Transverse colon (tissue), 4 donors: ENCODE results near the gene ASB10. TPM values are rescaled to one million over a fixed set of nuclear protein-coding genes. Genes with fewer than 3 reads are reported as not detected.

ENCODE experiments used
- DNase-seq: peaks from one replicate; pipeline ENCODE4 v3.0.0-alpha.2; 2019
- H3K27ac ChIP-seq, 4 donors: fragments of 200-600 bp; sonication (generic); 2 replicates each; pipeline ENCODE4 v1.5.1; 2016 to 2018; ENCODE audit warnings: inconsistent platforms in 4 of 4
- H3K27me3 ChIP-seq: fragments of 200-600 bp; sonication (generic); 2 replicates; pipeline ENCODE4 v1.5.1; 2017; ENCODE audit warnings: inconsistent platforms
- H3K36me3 ChIP-seq, 4 donors: fragments of 200-600 bp; sonication (generic); 2 replicates each; pipeline ENCODE4 v1.5.1; 2017 to 2019; ENCODE audit warnings: inconsistent platforms in 4 of 4
- H3K4me1 ChIP-seq, 4 donors: fragments of 200-600 bp; sonication (generic); 2 replicates each; pipeline ENCODE4 v1.5.1; 2017 to 2020; ENCODE audit warnings: inconsistent platforms in 4 of 4
- H3K4me3 ChIP-seq, 4 donors: fragments of 200-600 bp; sonication (generic); 1 replicate in 1 of 4; 2 replicates in 3 of 4; pipeline versions ENCODE4 v1.5.1 to v1.6.1; 2017 to 2019; ENCODE audit warnings: inconsistent platforms in 4 of 4
- H3K9me3 ChIP-seq, 2 donors: fragments of 200-600 bp; sonication (generic); 2 replicates each; pipeline ENCODE4 v1.5.1; 2017 to 2019; ENCODE audit warnings: inconsistent platforms in 2 of 2
- EP300 ChIP-seq: sonication (generic); formaldehyde crosslinking; IDR thresholded peaks from one replicate; pipeline ENCODE4 v1.6.1; 2017; ENCODE audit warnings: antibody characterized with exemption, low read depth
- POLR2A ChIP-seq: fragments of 450-650 bp; IDR thresholded peaks from one replicate; pipeline ENCODE4 v1.6.1; 2016; ENCODE audit warnings: antibody characterized with exemption, mild to moderate bottlenecking, moderate library complexity
- POLR2AphosphoS5 ChIP-seq, 3 donors: sonication (generic); formaldehyde crosslinking; IDR thresholded peaks; one replicate each; pipeline ENCODE4 v1.6.1; 2016; ENCODE audit warnings: antibody characterized with exemption in 3 of 3
- WGBS, 2 donors: methylation state at CpG; one replicate each; pipeline ENCODE4 v1.1.5; 2018; ENCODE audit warnings: low coverage in 1 of 2; 5-methylcytosine and 5-hydroxymethylcytosine counted together
- in situ Hi-C, 4 donors: fragments of 200-750 bp; cut with MboI; loops; one replicate each; pipeline versions ENCODE4 v1.15.0 to v1.15.1; 2017; ENCODE audit warnings: low sequenced_read_pairs in 3 of 4, low pct_ligation_motif_present in 1 of 4, low pct_unique_long_range_greater_than_20kb in 1 of 4
- intact Hi-C: fragments of 100-400 bp; cut with DNase I; formaldehyde crosslinking; loops from one replicate; pipeline ENCODE4 v1.15.1; 2023; ENCODE audit warnings: low total_unique reads
- total RNA-seq, 4 donors: library from RNA; depleted of rRNA; stranded (reverse); fragments of >200 nt; gene quantifications; one replicate each; pipeline ENCODE4 v1.1.0, GENCODE V29; 2016
- TF ChIP-seq, protein P1 (sequence below), 5 experiments: fragments of 200-600 bp in 3 of 5; fragments of 450-650 bp in 2 of 5; sonication (generic) in 3 of 5; IDR thresholded peaks; 1 replicate in 2 of 5; 2 replicates in 3 of 5; pipeline ENCODE4 v1.5.1; 2016 to 2017; ENCODE audit warnings: antibody characterized with exemption in 5 of 5, inconsistent platforms in 3 of 5, mild to moderate bottlenecking in 2 of 5, moderate library complexity in 1 of 5

ASB10 gene
- total RNA-seq, 4 donors from 2014 or later: not detected

- intact Hi-C loops: loop anchor here (5.0 kb wide), 1 partner anchor 44 kb away; no protein-coding TSS in a partner anchor
- DNase-seq: no peak
- peak overlapping the region; percentile 17 to 52 (median 31) for H3K4me3 ChIP-seq
- no peak overlapping the region for H3K27ac ChIP-seq
- no peaks in the 10 kb centered on the region for H3K9me3 ChIP-seq
- H3K36me3 ChIP-seq: no peaks in the 10 kb centered on the region
- in situ Hi-C loops: no loop called here
- H3K27me3 ChIP-seq: peaks cover 97% of the 10 kb centered on the region
- no peak for TF ChIP-seq EP300
- 12% methylated on average over 31 of the region's 31 CpGs; no CpG with 5 or more reads in 1 of the 2 donors for WGBS, 2 donors
- H3K4me1 ChIP-seq: peaks cover 13 to 18% (median 18%) of the 10 kb centered on the region in 4 donors
Measured at GRCh38 chr7:151166629-151167196, 20.3 kb downstream of the ASB10 start.

- Histone ChIP-seq H3K9me3 (no peaks in the 10 kb centered on the region), H3K4me1 (peaks cover 2 to 8% (median 5%) of the 10 kb centered on the region in 4 donors), H3K36me3 (no peaks in the 10 kb centered on the region), H3K27ac (no peak overlapping the region), H3K27me3 (peaks cover 84% of the 10 kb centered on the region), H3K4me3 (no peak overlapping the region)
- TF ChIP-seq POLR2A: no peak
- TF ChIP-seq POLR2AphosphoS5 (IDR thresholded peaks at IDR 0.05): no peak
- intact Hi-C loops: no loop called here
- no peak for DNase-seq
- whole genome bisulfite sequencing, 2 donors: 90 to 100% methylated on average over 1 of the region's 1 CpG
- in situ Hi-C loops: no loop called here
Measured at GRCh38 chr7:151161757-151162156, 25.3 kb downstream of the ASB10 start.

GRCh38 chr7:151157645-151158329 lies 29.3 kb downstream of the ASB10 start:
- peak; percentile 4 for DNase-seq
- WGBS, 2 donors: 39 to 45% methylated on average over 6 to 7 of the region's 7 CpGs
- H3K4me1 ChIP-seq: peaks cover 0 to 6% (median 2%) of the 10 kb centered on the region in 4 donors
- H3K4me3 ChIP-seq: no peak overlapping the region
- H3K27ac ChIP-seq: peak overlapping the region in 1 of 4 donors; percentile 5
- intact Hi-C loops: no loop called here
- TF ChIP-seq POLR2A: no peak
- no peak for TF ChIP-seq EP300
- TF ChIP-seq POLR2AphosphoS5 (IDR thresholded peaks at IDR 0.05): no peak
- TF ChIP-seq, protein P1, sequence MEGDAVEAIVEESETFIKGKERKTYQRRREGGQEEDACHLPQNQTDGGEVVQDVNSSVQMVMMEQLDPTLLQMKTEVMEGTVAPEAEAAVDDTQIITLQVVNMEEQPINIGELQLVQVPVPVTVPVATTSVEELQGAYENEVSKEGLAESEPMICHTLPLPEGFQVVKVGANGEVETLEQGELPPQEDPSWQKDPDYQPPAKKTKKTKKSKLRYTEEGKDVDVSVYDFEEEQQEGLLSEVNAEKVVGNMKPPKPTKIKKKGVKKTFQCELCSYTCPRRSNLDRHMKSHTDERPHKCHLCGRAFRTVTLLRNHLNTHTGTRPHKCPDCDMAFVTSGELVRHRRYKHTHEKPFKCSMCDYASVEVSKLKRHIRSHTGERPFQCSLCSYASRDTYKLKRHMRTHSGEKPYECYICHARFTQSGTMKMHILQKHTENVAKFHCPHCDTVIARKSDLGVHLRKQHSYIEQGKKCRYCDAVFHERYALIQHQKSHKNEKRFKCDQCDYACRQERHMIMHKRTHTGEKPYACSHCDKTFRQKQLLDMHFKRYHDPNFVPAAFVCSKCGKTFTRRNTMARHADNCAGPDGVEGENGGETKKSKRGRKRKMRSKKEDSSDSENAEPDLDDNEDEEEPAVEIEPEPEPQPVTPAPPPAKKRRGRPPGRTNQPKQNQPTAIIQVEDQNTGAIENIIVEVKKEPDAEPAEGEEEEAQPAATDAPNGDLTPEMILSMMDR (IDR thresholded peaks at IDR 0.05): no peak
- peaks cover 78% of the 10 kb centered on the region for H3K27me3 ChIP-seq
- H3K9me3 ChIP-seq: no peaks in the 10 kb centered on the region
- no peaks in the 10 kb centered on the region for H3K36me3 ChIP-seq
- in situ Hi-C loops: no loop called here

GRCh38 chr7:151152643-151153513 lies 34.2 kb downstream of the ASB10 start:
- peaks cover 76% of the 10 kb centered on the region for H3K27me3 ChIP-seq
- WGBS, 2 donors: 64 to 65% methylated on average over 6 of the region's 6 CpGs
- intact Hi-C loops (no loop called here), in situ Hi-C loops (no loop called here)
- no peak for DNase-seq
- no peaks in the 10 kb centered on the region for H3K9me3 ChIP-seq
- no peaks in the 10 kb centered on the region for H3K36me3 ChIP-seq
- peaks cover 0 to 12% (median 3%) of the 10 kb centered on the region in 4 donors for H3K4me1 ChIP-seq
- H3K27ac ChIP-seq: no peak overlapping the region
- H3K4me3 ChIP-seq: no peak overlapping the region
- TF ChIP-seq EP300: no peak
- TF ChIP-seq POLR2A: no peak
- no peak for TF ChIP-seq POLR2AphosphoS5 (IDR thresholded peaks at IDR 0.05)
- TF ChIP-seq, protein P1 (IDR thresholded peaks at IDR 0.05): no peak

DNA sequence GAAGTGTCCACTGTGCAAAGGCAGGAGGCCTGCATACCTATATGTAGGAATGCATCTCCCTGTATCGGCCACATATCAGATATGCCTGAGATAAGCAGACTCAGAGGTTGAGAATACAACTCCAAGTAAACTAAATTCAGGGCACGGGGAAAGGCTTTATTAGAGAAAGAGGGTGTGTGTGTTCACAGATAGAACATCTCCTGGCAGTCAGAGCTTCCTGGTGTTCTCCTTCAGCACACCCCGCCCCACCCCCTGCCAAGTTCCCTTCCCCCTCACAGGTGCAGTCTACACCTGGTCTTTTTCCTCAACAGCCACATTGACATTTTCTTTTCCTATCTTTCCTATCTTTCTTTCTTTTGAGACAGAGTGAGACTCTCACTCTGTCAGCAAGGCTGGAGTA lies 36.7 kb downstream of the ASB10 start:
- peak; percentile 20 for DNase-seq
- 44 to 62% methylated on average over 3 of the region's 3 CpGs for WGBS, 2 donors
- in situ Hi-C loops: no loop called here

More for the DNA sequence above, 36.7 kb downstream of the ASB10 start:
- no peak overlapping the region for H3K4me3 ChIP-seq
- peaks cover 58% of the 10 kb centered on the region for H3K27me3 ChIP-seq
- intact Hi-C loops: no loop called here
- TF ChIP-seq EP300: no peak
- TF ChIP-seq, protein P1 (IDR thresholded peaks at IDR 0.05): no peak
- no peak for TF ChIP-seq POLR2A
- no peak for TF ChIP-seq POLR2AphosphoS5 (IDR thresholded peaks at IDR 0.05)
- peaks cover 0 to 8% (median 0%) of the 10 kb centered on the region in 4 donors for H3K4me1 ChIP-seq
- H3K36me3 ChIP-seq: no peaks in the 10 kb centered on the region
- H3K27ac ChIP-seq: no peak overlapping the region
- H3K9me3 ChIP-seq: no peaks in the 10 kb centered on the region
